Myometrial cell (primary cell): Measurements from ENCODE around the gene EMC10. TPM values are rescaled to one million over a fixed set of nuclear protein-coding genes. Genes with fewer than 3 reads are reported as not detected.

Experiments used
- total RNA-seq: library from RNA; depleted of rRNA; stranded (reverse); fragments of >200 nt; gene quantifications from 2 replicates; pipeline ENCODE4 v1.2.3, GENCODE V29; 2015

EMC10 gene
- 98.9 and 101 TPM in 2 replicates for total RNA-seq

DNA sequence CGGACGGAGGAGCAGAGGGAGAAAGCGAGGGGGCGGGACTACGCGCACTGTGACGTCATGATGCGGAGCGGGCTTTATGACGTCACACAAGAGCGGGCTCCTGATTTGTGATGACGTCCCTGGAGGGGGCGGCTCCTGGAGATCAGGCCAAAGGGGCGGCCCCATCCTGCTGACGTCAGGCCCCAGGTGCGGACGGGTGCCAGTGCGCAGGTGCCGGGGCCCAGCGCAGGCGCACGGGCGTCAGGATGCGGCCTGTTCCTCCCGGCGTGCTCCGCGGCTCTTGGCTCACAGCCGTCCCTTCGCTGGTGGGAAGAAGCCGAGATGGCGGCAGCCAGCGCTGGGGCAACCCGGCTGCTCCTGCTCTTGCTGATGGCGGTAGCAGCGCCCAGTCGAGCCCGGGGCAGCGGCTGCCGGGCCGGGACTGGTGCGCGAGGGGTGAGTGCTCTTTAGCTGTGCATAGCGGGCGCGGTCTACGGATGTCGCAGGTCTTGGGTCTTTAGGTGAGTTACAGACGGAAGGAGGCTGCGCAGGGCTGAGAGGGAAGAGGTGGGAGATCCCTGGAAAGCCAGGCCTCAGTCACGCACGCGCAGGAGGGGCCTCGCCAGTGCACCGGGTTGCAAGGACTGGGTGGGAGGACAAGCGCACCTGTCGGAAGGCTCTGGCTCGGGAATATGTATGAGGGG lies at the start of gene EMC10, which contains the start of gene GARIN5A:
Gene EMC10 (plus strand): TSS at position 284 of the 683 bp plus-strand sequence. CDS start 38 bp downstream, at position 322.
Gene GARIN5A (minus strand): TSS at position 625 of the 683 bp plus-strand sequence. CDS start 460 bp downstream, at position 165.

DNA sequence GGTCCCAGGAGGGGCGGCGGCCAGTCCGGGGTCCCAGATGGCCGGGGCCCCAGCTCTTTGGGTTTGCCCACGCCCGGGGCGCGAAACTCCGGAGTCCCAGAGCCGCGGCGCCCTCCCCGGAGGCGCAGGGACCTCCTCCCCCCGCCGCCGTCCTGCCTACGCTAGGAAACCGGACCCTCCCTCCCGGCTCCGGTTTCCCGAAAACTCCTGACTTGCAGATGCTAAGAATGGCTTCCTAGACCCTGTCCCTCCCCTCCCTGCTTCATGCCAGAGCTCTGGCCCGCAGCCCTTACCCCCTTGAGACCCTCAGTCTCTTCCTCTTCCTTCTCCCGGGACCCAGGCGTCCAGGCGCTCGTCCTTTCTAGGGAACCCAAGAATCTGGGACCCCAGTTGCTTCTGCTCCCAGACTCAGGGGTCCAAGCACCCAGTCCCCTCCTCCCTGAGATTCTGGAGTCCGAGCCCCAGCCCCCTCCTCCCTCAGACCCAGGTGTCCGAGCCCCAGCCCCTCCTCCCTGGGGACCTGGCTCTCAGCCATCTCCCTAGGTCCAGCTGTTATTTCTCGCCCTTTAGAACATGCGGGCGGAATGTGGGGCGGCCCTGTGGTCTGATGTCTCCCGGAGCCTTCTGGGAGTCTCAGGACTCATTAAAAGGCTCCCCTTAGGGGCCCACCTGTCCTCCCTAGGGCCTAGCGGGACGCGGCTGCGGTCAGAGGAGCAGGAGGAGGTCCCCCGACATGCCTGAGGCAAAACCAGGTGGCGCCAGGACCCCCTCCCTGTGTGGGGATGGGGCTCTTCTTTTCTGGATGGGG lies 43.9 kb upstream of the EMC10 start, which contains the start of gene MYBPC2:
Gene MYBPC2 (plus strand): TSS at position 672 of the 808 bp plus-strand sequence. CDS start 62 bp downstream, at position 734.

DNA sequence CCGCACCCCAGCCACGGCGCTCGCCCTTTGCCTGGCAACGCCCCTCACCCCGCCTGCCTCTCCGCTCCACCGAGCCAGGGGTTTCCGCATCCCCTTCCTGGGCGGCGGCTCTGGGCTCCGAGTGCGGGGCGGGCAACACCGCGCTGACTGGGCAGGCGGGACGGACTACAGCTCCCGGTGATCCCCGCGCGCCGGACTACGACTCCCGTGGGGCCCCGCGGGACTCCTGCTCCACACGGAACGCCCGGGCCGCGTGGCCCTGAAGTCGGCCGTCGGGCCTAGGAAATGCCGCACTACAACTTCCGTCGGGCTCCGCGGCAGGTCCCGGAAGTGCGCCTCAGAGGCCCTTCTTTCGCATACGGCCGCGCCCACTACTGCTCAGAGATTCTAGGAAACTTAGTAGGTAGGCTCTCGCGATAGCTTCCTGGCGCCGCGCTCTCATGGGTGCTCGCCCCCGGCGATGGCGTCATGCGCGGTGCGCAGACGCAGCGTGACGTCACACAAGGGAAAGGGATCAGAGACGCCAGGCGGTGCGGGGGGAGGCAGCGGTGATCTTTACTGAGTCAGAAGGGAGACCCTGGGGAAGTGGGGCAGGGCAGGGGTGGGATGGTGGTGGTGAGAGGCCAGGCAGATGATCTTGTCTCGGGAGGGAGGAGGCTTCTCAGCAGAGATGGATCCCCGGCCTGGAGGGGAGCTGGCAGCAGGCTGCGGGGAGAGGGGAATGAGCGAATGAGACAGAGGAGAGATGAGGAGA lies 34.9 kb downstream of the EMC10 start, which contains the start of gene JOSD2:
Gene JOSD2 (minus strand): TSS at position 123 of the 754 bp plus-strand sequence. CDS start 760 bp downstream, outside the sequence.

DNA sequence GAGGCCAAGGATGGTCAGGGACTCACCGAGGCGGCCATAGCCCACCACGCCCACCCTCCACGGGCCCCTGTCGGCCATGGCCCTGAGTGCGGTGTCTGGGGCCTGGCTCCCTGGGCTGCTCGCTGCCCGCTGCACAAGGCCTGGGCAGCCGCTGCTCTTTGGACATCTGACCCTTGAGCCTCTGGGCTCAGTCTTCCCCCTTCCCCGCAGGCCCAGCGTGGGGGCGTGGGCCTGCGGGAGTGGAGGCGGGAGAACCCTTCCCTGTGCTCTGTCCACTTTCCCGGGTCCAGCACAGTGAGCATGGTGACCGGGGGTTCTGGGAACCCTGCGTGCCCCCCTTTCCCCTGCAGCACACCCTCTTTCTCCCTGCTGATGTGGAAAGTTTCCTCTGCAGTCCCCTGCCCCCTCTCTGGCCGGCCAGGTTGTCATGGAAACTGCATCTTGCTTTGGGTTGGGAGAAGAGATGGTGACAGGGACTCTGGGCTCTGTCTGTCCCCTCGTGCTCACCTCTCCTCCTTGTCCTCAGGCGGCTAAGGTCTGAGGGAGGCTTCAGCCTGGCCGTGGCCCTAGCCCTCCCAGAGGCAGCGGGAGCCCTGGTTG lies 37.5 kb downstream of the EMC10 start, which contains the start of gene ASPDH:
Gene ASPDH (minus strand): TSS at position 168 of the 600 bp plus-strand sequence. CDS start 90 bp downstream, at position 78.

Other genes with a start within 250 kb of the EMC10 start
- gene KCNC3, start 147.1 kb upstream of the EMC10 start, total RNA-seq = not detected in 2 replicates
- gene NAPSA, start 110.9 kb upstream of the EMC10 start, total RNA-seq = 0.18 and 1.2 TPM in 2 replicates
- 93.9 and 113 TPM in 2 replicates for gene NR1H2, start 100.0 kb upstream of the EMC10 start, total RNA-seq
- 36.0 and 49.9 TPM in 2 replicates for gene POLD1, start 92.2 kb upstream of the EMC10 start, total RNA-seq
- not detected in 2 replicates for gene SPIB, start 57.6 kb upstream of the EMC10 start, total RNA-seq
- gene MYBPC2, start 43.6 kb upstream of the EMC10 start, total RNA-seq = not detected in 2 replicates
- not detected in 2 replicates for gene GARIN5A, start 341 bp downstream of the EMC10 start, total RNA-seq
- 56.0 and 64.0 TPM in 2 replicates for gene JOSD2, start 34.7 kb downstream of the EMC10 start, total RNA-seq
- gene ASPDH, start 37.4 kb downstream of the EMC10 start, total RNA-seq = not detected in 2 replicates
- under 0.01 TPM in 1 of 2 replicates, not detected in the other for gene LRRC4B, start 91.9 kb downstream of the EMC10 start, total RNA-seq
- gene SYT3, start 163.4 kb downstream of the EMC10 start, total RNA-seq = 0.35 TPM in 1 of 2 replicates, not detected in the other
- gene C19orf81, start 172.9 kb downstream of the EMC10 start, total RNA-seq = not detected in 2 replicates
- gene SHANK1, start 243.3 kb downstream of the EMC10 start, total RNA-seq = 6.6 and 10.6 TPM in 2 replicates
- 167 and 170 TPM in 2 replicates for gene CLEC11A, start 246.9 kb downstream of the EMC10 start, total RNA-seq